H9 (cell line): ENCODE data around the gene MB21D2. TPM values are rescaled to one million over a fixed set of nuclear protein-coding genes. Genes with fewer than 3 reads are reported as not detected.

Experiments used
- DNase-seq: peaks from one replicate; pipeline ENCODE4 v3.0.0-alpha.2; 2017
- H2AFZ ChIP-seq: one replicate; pipeline ENCODE4 v1.6.1; 2013; ENCODE audit warnings: mild to moderate bottlenecking, low read length, control low read depth, moderate library complexity
- H2AK5ac ChIP-seq: 2 replicates; pipeline ENCODE4 v1.6.1; 2013; ENCODE audit warnings: low read length, control low read depth, mixed read lengths; ENCODE audit not compliant: insufficient read length
- H2BK120ac ChIP-seq: one replicate; pipeline ENCODE4 v1.6.1; 2013; ENCODE audit warnings: low read depth, mild to moderate bottlenecking, low read length, control low read depth, inconsistent platforms; ENCODE audit not compliant: poor library complexity, severe bottlenecking
- H2BK12ac ChIP-seq: 2 replicates; pipeline ENCODE4 v1.6.1; 2013; ENCODE audit warnings: low read length, control low read depth, mixed read lengths, low read depth; ENCODE audit not compliant: insufficient read length
- H2BK15ac ChIP-seq: 2 replicates; pipeline ENCODE4 v1.6.1; 2013; ENCODE audit warnings: low read depth, low read length, control low read depth
- H2BK20ac ChIP-seq: one replicate; pipeline ENCODE4 v1.6.1; 2013; ENCODE audit warnings: low read depth, mild to moderate bottlenecking, low read length, control low read depth, inconsistent platforms; ENCODE audit not compliant: poor library complexity, severe bottlenecking
- H2BK5ac ChIP-seq: 2 replicates; pipeline ENCODE4 v1.6.1; 2013; ENCODE audit warnings: low read length, control low read depth, mixed read lengths; ENCODE audit not compliant: insufficient read length
- H3K14ac ChIP-seq: 2 replicates; pipeline ENCODE4 v1.6.1; 2013; ENCODE audit warnings: low read length, control low read depth; ENCODE audit not compliant: insufficient read depth
- H3K18ac ChIP-seq: 2 replicates; pipeline ENCODE4 v1.6.1; 2013; ENCODE audit warnings: low read depth, mild to moderate bottlenecking, mixed read lengths, low read length, control low read depth; ENCODE audit not compliant: insufficient read length
- H3K23ac ChIP-seq: 2 replicates; pipeline ENCODE4 v1.6.1; 2013; ENCODE audit warnings: low read length, control low read depth, mixed read lengths, low read depth; ENCODE audit not compliant: insufficient read length
- H3K23me2 ChIP-seq: 2 replicates; pipeline ENCODE4 v1.6.1; 2013; ENCODE audit warnings: low read depth, mild to moderate bottlenecking, mixed read lengths, low read length, control low read depth; ENCODE audit not compliant: insufficient read length, poor library complexity, severe bottlenecking
- H3K27ac ChIP-seq: 2 replicates; pipeline ENCODE4 v1.5.1; 2013; ENCODE audit warnings: low read length, control low read depth, mixed read lengths, low read depth; ENCODE audit not compliant: insufficient read length
- H3K27me3 ChIP-seq: 2 replicates; pipeline ENCODE4 v1.6.1; 2013; ENCODE audit warnings: low read length, control low read depth, inconsistent platforms; ENCODE audit not compliant: insufficient read depth
- H3K4ac ChIP-seq: 2 replicates; pipeline ENCODE4 v1.6.1; 2013; ENCODE audit warnings: low read depth, mild to moderate bottlenecking, control low read depth, inconsistent platforms, low read length, moderate library complexity
- H3K4me1 ChIP-seq: 2 replicates; pipeline ENCODE4 v1.6.1; 2013; ENCODE audit warnings: low read length, control low read depth, inconsistent platforms; ENCODE audit not compliant: insufficient read depth
- H3K4me2 ChIP-seq: 2 replicates; pipeline ENCODE4 v1.6.1; 2013; ENCODE audit warnings: low read length, control low read depth, mixed read lengths; ENCODE audit not compliant: insufficient read length, insufficient read depth
- H3K56ac ChIP-seq: 2 replicates; pipeline ENCODE4 v1.6.1; 2013; ENCODE audit warnings: low read depth, mild to moderate bottlenecking, mixed read lengths, low read length, control low read depth; ENCODE audit not compliant: insufficient read length
- H3K79me1 ChIP-seq: 2 replicates; pipeline ENCODE4 v1.6.1; 2013; ENCODE audit warnings: low read depth, mild to moderate bottlenecking, moderate library complexity, low read length, control low read depth, inconsistent platforms; ENCODE audit not compliant: insufficient read depth, poor library complexity, severe bottlenecking
- H3K79me2 ChIP-seq: 2 replicates; pipeline ENCODE4 v1.6.1; 2013; ENCODE audit warnings: low read length, control low read depth, inconsistent platforms; ENCODE audit not compliant: insufficient read depth
- H3K9ac ChIP-seq: 2 replicates; pipeline ENCODE4 v1.6.1; 2013; ENCODE audit warnings: low read length, control low read depth, mixed read lengths; ENCODE audit not compliant: insufficient read length; ENCODE audit errors: extremely low read depth
- H3K9me3 ChIP-seq: one replicate; pipeline ENCODE4 v1.6.1; 2013; ENCODE audit warnings: low read depth, low read length, inconsistent platforms; ENCODE audit not compliant: control insufficient read depth
- H3T11ph ChIP-seq: one replicate; pipeline ENCODE4 v1.6.1; 2013; ENCODE audit warnings: mild to moderate bottlenecking, low read length, control low read depth, inconsistent platforms
- H4K20me1 ChIP-seq: one replicate; pipeline ENCODE4 v1.6.1; 2013; ENCODE audit not compliant: control insufficient read depth, insufficient read length, insufficient read depth
- H4K5ac ChIP-seq: 2 replicates; pipeline ENCODE4 v1.6.1; 2013; ENCODE audit warnings: low read depth, mild to moderate bottlenecking, mixed read lengths, low read length, control low read depth; ENCODE audit not compliant: insufficient read length
- H4K8ac ChIP-seq: replicated peaks from 2 replicates; pipeline ENCODE4 v1.6.1; 2013; ENCODE audit warnings: low read length, control low read depth, mixed read lengths, low read depth; ENCODE audit not compliant: insufficient read length
- H4K91ac ChIP-seq: 2 replicates; pipeline ENCODE4 v1.6.1; 2013; ENCODE audit warnings: low read depth, mild to moderate bottlenecking, moderate library complexity, mixed read lengths, low read length, control low read depth; ENCODE audit not compliant: insufficient read length
- H3K27ac Mint-ChIP-seq, 3 experiments: 2 replicates in 2 of 3; 3 replicates in 1 of 3; pipeline ENCODE4 v1.8.0; 2020 to 2021; ENCODE audit warnings: mixed read lengths in 3 of 3, mild to moderate bottlenecking in 1 of 3, moderate library complexity in 1 of 3
- H3K27me3 Mint-ChIP-seq: 2 replicates; pipeline ENCODE4 v1.8.0; 2021; ENCODE audit warnings: low read depth, mild to moderate bottlenecking, moderate library complexity, mixed read lengths
- H3K36me3 Mint-ChIP-seq, 3 experiments: 2 replicates in 2 of 3; 3 replicates in 1 of 3; pipeline ENCODE4 v1.8.0; 2020 to 2021; ENCODE audit warnings: low read depth in 3 of 3, mixed read lengths in 3 of 3; ENCODE audit not compliant: insufficient read depth in 1 of 3
- H3K4me1 Mint-ChIP-seq, 2 experiments: 2 replicates each; pipeline ENCODE4 v1.8.0; 2020; ENCODE audit warnings: mixed read lengths in 2 of 2
- H3K4me3 Mint-ChIP-seq, 2 experiments: 2 replicates in 1 of 2; 3 replicates in 1 of 2; pipeline ENCODE4 v1.8.0; 2020 to 2021; ENCODE audit warnings: mild to moderate bottlenecking in 2 of 2, mixed read lengths in 2 of 2, moderate library complexity in 1 of 2
- H3K9me3 Mint-ChIP-seq, 2 experiments: 2 replicates in 1 of 2; 3 replicates in 1 of 2; pipeline ENCODE4 v1.8.0; 2020; ENCODE audit warnings: mild to moderate bottlenecking in 2 of 2, mixed read lengths in 2 of 2, moderate library complexity in 1 of 2
- WGBS: extraction: QIAGEN DNeasy Blood & Tissue Kit; methylation state at CpG from one replicate; pipeline ENCODE4 v1.1.7; 2013; ENCODE audit warnings: missing lambda C conversion rate, low lambda C conversion rate, mixed read lengths; ENCODE audit not compliant: insufficient read length; ENCODE audit errors: extremely low coverage; 5-methylcytosine and 5-hydroxymethylcytosine counted together
- total RNA-seq: library from RNA; stranded (reverse); gene quantifications from 2 replicates; pipeline ENCODE4 v1.2.1, GENCODE V29; 2021
- TF ChIP-seq, protein P1 (sequence below): fragments of 200-600 bp; sonication (generic); conservative IDR thresholded peaks from 3 replicates; pipeline ENCODE4 v1.8.0; 2021; ENCODE audit warnings: antibody characterized with exemption, mild to moderate bottlenecking

MB21D2 gene
- total RNA-seq, 1 experiment from 2014 or later = 19.1 TPM

- H3K18ac ChIP-seq = no peak overlapping the region
- no peak overlapping the region for H2BK15ac ChIP-seq
- H3K79me2 ChIP-seq = peaks cover 28% of the 10 kb centered on the region; the same call in 1 of the 2 replicates
- Mint-ChIP-seq H3K4me3 (no peak overlapping the region), H3K9me3 (peaks cover 0 to 6% of the 10 kb centered on the region in 2 experiments; a peak in 4 of 5 replicates), H3K36me3 (peaks cover 18 to 25% (median 24%) of the 10 kb centered on the region in 3 experiments; a peak in 6 of 7 replicates), H3K27me3 (no peaks in the 10 kb centered on the region), H3K27ac (no peak overlapping the region), H3K4me1 (peaks cover 23 to 37% of the 10 kb centered on the region in 2 experiments)
- H3K79me1 ChIP-seq = peaks cover 4% of the 10 kb centered on the region
- H3K23ac ChIP-seq = no peak overlapping the region
- no peak overlapping the region for H4K8ac ChIP-seq
- no peak overlapping the region for H2BK5ac ChIP-seq
- H4K20me1 ChIP-seq = no peaks in the 10 kb centered on the region
- H2AFZ ChIP-seq = no peak overlapping the region
- peaks cover 7% of the 10 kb centered on the region for H3K9me3 ChIP-seq
- no CpG with 5 or more reads among the region's 3 CpGs for WGBS
- H2BK20ac ChIP-seq = no peak overlapping the region
- H3K14ac ChIP-seq = no peak overlapping the region
- no peaks in the 10 kb centered on the region for H3K27me3 ChIP-seq
- H3K4me2 ChIP-seq = no peak overlapping the region
- no peak overlapping the region for H2AK5ac ChIP-seq
- peaks cover under 1% of the 10 kb centered on the region for H3K4me1 ChIP-seq
- no peak overlapping the region for H3K4ac ChIP-seq
- H2BK12ac ChIP-seq = no peak overlapping the region
- no peak overlapping the region for H2BK120ac ChIP-seq
- no peak overlapping the region for H4K5ac ChIP-seq
- H3T11ph ChIP-seq = no peak overlapping the region
- TF ChIP-seq, protein P1, sequence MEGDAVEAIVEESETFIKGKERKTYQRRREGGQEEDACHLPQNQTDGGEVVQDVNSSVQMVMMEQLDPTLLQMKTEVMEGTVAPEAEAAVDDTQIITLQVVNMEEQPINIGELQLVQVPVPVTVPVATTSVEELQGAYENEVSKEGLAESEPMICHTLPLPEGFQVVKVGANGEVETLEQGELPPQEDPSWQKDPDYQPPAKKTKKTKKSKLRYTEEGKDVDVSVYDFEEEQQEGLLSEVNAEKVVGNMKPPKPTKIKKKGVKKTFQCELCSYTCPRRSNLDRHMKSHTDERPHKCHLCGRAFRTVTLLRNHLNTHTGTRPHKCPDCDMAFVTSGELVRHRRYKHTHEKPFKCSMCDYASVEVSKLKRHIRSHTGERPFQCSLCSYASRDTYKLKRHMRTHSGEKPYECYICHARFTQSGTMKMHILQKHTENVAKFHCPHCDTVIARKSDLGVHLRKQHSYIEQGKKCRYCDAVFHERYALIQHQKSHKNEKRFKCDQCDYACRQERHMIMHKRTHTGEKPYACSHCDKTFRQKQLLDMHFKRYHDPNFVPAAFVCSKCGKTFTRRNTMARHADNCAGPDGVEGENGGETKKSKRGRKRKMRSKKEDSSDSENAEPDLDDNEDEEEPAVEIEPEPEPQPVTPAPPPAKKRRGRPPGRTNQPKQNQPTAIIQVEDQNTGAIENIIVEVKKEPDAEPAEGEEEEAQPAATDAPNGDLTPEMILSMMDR = no peak
- H3K56ac ChIP-seq = no peak overlapping the region
- no peak overlapping the region for H4K91ac ChIP-seq
- no peak overlapping the region for H3K9ac ChIP-seq
- DNase-seq = no peak
- no peaks in the 10 kb centered on the region for H3K23me2 ChIP-seq
- no peak overlapping the region for H3K27ac ChIP-seq
Measured at GRCh38 chr3:192905980-192906678, 11.5 kb downstream of the MB21D2 start.
